ENCODE measurements around the gene ERV3-1.

Gene ERV3-1

DNA sequence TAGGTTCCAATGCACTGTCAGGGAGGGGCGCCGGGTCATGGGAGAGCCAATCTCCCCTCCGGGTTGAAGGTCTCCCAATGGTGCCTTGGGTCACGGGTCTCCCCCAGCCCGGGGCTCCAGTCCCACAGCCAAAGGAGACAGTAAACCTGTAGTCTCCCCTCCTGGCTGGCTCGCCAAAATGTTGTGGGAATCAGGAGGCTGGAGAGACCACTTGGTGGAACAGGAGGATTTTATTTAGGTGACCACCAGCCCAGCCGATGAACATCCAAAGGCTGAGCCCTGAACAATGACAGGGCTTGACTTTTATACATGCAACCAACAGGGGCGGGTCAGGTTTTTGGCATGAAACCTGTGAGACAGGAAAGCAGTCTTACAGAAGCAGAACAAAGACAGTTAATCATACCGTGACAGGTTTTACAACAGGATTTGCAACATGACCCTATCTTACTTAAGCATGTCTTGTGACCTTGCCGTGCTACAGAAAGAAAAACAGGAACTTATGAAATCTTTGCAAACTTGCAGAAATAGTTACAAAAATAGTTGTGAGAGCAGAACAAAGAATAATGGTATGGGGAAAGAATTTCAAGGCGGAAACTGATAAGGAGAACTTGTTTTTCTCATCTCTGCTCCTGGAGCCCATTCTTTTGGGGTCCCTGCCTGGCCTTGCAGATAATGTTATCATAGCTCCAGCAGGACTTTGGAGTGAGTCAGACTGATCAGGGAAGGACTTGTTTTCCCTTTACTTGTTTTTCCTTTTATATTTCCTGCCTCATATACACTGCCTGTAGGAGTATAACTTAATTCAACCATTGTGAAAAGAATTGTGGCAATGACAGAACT, 7.1 kb downstream of the ERV3-1 start:
- Mint-ChIP-seq H3K27me3 (ENCODE audit: low read depth) (no peaks in the 10 kb centered on the region), H3K27ac (no peak overlapping the region), H3K4me3 (no peak overlapping the region), H3K4me1 (peaks cover 5% of the 10 kb centered on the region), H3K36me3 (ENCODE audit: low read depth) (peaks cover 98% of the 10 kb centered on the region), H3K9me3 (peaks cover 85% of the 10 kb centered on the region)
- TF ChIP-seq CTCF (IDR thresholded peaks at IDR 0.05; ENCODE audit: unreplicated experiment in 3 of 3): no peak

DNA sequence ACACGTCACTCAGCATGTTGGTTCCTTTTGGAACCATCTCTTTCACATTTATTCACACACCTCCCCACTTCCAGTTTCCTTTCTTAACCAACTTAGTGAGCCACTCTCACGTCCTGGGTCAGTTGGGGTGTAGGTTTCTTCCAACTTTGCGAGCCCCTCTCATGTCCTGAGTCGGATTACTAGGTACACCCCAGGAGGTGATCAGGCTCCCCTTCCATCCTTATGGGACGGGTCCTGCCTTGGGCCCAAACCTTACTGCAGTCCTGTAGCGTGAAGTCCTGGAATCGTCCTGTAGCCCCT, 7.7 kb downstream of the ERV3-1 start:
- Mint-ChIP-seq H3K36me3 (ENCODE audit: low read depth) (peaks cover 98% of the 10 kb centered on the region), H3K9me3 (peaks cover 88% of the 10 kb centered on the region), H3K27me3 (ENCODE audit: low read depth) (no peaks in the 10 kb centered on the region), H3K4me1 (peaks cover 4% of the 10 kb centered on the region), H3K27ac (no peak overlapping the region), H3K4me3 (no peak overlapping the region)
- no peak for TF ChIP-seq CTCF (IDR thresholded peaks at IDR 0.05; ENCODE audit: unreplicated experiment in 3 of 3)

DNA sequence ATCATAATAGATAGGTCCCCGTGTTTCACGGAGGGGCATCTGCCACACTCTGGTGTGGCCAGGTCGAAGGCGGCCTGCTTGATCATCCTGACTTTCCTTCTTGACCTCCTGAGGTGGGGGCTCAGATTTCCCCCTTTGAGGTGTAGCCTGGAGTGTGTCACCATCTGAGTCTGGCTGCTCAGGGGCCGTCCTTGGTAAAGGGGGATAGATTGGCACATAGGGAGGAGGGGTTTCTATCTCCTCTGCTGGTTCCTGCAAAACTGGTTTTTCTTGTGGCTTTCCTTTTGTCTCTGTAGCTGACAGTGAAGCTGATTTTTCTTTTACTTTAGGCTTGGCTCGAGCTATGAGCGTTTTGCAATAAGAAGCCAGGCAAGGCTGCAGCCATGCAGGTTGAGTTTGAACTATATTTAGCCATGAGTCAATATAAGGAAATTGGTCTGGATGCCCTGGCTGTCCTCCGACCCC, 8.5 kb downstream of the ERV3-1 start:
- no peak for TF ChIP-seq CTCF (IDR thresholded peaks at IDR 0.05; ENCODE audit: unreplicated experiment in 3 of 3)
- no peaks in the 10 kb centered on the region for H3K4me1 Mint-ChIP-seq

GRCh38 chr7:64997164-64997908, 9.2 kb downstream of the ERV3-1 start:
- Mint-ChIP-seq H3K9me3 (peaks cover 86% of the 10 kb centered on the region), H3K4me3 (no peak overlapping the region), H3K27me3 (ENCODE audit: low read depth) (no peaks in the 10 kb centered on the region), H3K4me1 (no peaks in the 10 kb centered on the region), H3K36me3 (ENCODE audit: low read depth) (peaks cover 98% of the 10 kb centered on the region), H3K27ac (no peak overlapping the region)
- no peak for TF ChIP-seq CTCF (IDR thresholded peaks at IDR 0.05; ENCODE audit: unreplicated experiment in 3 of 3)

More for the DNA sequence above, 8.5 kb downstream of the ERV3-1 start:
- peaks cover 87% of the 10 kb centered on the region for H3K9me3 Mint-ChIP-seq
- no peak overlapping the region for H3K27ac Mint-ChIP-seq
- H3K27me3 Mint-ChIP-seq (ENCODE audit: low read depth): no peaks in the 10 kb centered on the region
- peaks cover 98% of the 10 kb centered on the region for H3K36me3 Mint-ChIP-seq (ENCODE audit: low read depth)
- no peak overlapping the region for H3K4me3 Mint-ChIP-seq

GRCh38 chr7:64996305-64996704, 10.2 kb downstream of the ERV3-1 start:
- no peak for TF ChIP-seq CTCF (IDR thresholded peaks at IDR 0.05; ENCODE audit: unreplicated experiment in 3 of 3)
- Mint-ChIP-seq H3K4me3 (no peak overlapping the region), H3K4me1 (no peaks in the 10 kb centered on the region), H3K27me3 (ENCODE audit: low read depth) (peaks cover 3% of the 10 kb centered on the region), H3K36me3 (ENCODE audit: low read depth) (peaks cover 98% of the 10 kb centered on the region), H3K9me3 (peaks cover 90% of the 10 kb centered on the region), H3K27ac (no peak overlapping the region)
